GM12891 (cell line): Measurements from ENCODE around the gene CCSER1.

ENCODE experiments used
- PAX5 ChIP-seq: IDR thresholded peaks from 2 replicates; pipeline ENCODE4 v1.6.1; 2011; ENCODE audit warnings: low read length, moderate library complexity, mild to moderate bottlenecking; ENCODE audit not compliant: insufficient read depth, severe bottlenecking
- POLR2AphosphoS5 ChIP-seq: IDR thresholded peaks from 2 replicates; pipeline ENCODE4 v1.6.1; 2011; ENCODE audit warnings: low read depth, low read length, control low read depth

GRCh38 chr4:90403781-90404180 is 276.6 kb downstream of the CCSER1 start:
- TF ChIP-seq POLR2AphosphoS5: no peak
- TF ChIP-seq PAX5: no peak
